ENCODE results near the gene SASS6. TPM values are rescaled to one million over a fixed set of nuclear protein-coding genes. Genes with fewer than 3 reads are reported as not detected.

The SASS6 gene, protein sequence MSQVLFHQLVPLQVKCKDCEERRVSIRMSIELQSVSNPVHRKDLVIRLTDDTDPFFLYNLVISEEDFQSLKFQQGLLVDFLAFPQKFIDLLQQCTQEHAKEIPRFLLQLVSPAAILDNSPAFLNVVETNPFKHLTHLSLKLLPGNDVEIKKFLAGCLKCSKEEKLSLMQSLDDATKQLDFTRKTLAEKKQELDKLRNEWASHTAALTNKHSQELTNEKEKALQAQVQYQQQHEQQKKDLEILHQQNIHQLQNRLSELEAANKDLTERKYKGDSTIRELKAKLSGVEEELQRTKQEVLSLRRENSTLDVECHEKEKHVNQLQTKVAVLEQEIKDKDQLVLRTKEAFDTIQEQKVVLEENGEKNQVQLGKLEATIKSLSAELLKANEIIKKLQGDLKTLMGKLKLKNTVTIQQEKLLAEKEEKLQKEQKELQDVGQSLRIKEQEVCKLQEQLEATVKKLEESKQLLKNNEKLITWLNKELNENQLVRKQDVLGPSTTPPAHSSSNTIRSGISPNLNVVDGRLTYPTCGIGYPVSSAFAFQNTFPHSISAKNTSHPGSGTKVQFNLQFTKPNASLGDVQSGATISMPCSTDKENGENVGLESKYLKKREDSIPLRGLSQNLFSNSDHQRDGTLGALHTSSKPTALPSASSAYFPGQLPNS
- total RNA-seq (2022; extraction: Qiagen RNA extraction; ENCODE audit: low read depth), result 2.3 to 4.9 TPM (median 4.0 TPM) in 5 replicates

DNA sequence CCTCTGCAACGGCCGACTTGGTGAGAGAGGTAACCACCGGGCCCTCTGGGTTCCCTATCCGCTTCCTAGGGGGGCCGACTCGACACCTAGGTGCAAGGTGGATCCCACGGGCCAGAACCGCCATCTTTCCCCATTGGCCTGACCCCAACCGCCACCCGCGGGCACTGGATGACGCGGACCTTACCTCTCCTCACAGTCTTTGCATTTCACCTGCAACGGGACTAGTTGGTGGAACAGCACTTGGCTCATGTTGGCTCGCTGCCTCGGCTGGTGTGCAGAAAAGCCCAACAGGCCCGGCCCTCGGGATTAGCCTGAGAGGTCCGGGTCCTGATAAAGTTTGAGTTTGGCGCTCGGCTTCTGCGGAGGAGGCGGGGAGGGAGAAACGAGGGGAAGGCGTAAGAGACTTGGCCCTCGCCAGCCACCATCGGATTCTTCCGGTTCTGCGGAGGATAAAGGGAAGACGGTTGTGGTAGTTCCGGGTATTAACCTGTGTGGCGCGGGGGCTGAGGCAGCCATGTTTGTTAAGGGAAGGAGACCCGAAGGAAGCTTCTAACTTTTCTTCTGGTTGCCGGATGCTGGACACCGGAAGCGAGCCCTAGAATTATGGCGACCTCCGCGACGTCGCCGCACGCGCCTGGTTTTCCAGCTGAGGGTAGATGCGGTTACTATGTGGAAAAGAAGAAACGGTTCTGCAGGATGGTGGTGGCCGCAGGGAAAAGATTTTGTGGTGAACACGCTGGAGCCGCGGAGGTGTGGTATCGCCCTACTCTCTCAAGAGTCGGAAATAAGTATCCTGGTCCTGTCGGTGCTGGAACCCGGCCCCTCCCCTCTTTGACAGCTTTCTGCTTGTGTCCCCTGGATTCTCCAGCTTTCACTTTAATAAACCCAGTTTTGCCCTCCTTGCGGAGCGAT, at the start of gene SASS6, which contains the start of gene TRMT13:
Gene SASS6, minus strand, starts transcription at position 365 of the 912 bp plus-strand sequence. Its CDS starts 116 bp downstream, at position 249.
Gene TRMT13, plus strand, starts transcription at position 598 of the 912 bp plus-strand sequence. Its CDS starts 6 bp downstream, at position 604.

DNA sequence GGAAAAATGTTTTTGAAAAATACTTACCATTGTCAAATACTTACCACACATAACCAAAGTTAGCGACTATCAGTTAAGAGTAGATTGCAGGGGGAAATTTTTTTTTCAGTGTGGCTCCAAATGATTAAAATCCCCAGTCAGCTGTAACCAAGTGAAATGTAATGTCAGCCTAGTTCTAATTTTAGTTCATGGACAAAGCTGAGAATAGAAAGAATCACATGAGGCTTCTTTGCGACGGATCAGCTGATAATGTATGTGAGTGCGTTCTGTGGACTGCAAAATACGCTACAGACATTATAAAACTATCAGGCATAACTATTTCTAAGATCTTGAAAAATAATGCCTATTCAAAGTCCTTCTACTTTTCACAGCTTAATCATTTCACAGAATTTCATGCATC, 45.4 kb upstream of the SASS6 start, which contains the start of gene LRRC39:
Gene LRRC39, minus strand, starts transcription at position 166 of the 400 bp plus-strand sequence. CDS start 9,740 bp downstream, outside the sequence.

Other genes with a start within 250 kb of the SASS6 start
- 2.4 to 10.3 TPM (median 8.8 TPM) in 5 replicates for gene SLC35A3, start 162.9 kb downstream of the SASS6 start, total RNA-seq (2022; extraction: Qiagen RNA extraction; ENCODE audit: low read depth)
- gene TRMT13, start 233 bp upstream of the SASS6 start, total RNA-seq (2022; extraction: Qiagen RNA extraction; ENCODE audit: low read depth), result 3.5 to 8.9 TPM (median 6.3 TPM) in 5 replicates
- gene LRRC39, start 45.3 kb upstream of the SASS6 start, total RNA-seq (2022; extraction: Qiagen RNA extraction; ENCODE audit: low read depth), result 0.11 to 0.23 TPM (median 0.20 TPM) in 3 of 5 replicates, not detected in the others
- gene DBT, start 116.9 kb upstream of the SASS6 start, total RNA-seq (2022; extraction: Qiagen RNA extraction; ENCODE audit: low read depth), result 2.3 to 4.6 TPM (median 3.8 TPM) in 5 replicates
- 21.1 to 25.9 TPM (median 22.8 TPM) in 5 replicates for gene RTCA, start 133.3 kb upstream of the SASS6 start, total RNA-seq (2022; extraction: Qiagen RNA extraction; ENCODE audit: low read depth)
- gene CDC14A, start 219.6 kb upstream of the SASS6 start, total RNA-seq (2022; extraction: Qiagen RNA extraction; ENCODE audit: low read depth), result 2.1 to 3.1 TPM (median 2.6 TPM) in 5 replicates